RWPE2 (cell line): ENCODE results near the gene GRIK3.

Experiments used
- ATAC-seq: fragments of 200-7000 bp; cut with Tn5 transposase; 3 replicates; pipeline ENCODE4 v1.9.1; 2021; ENCODE audit warnings: low read depth
- DNase-seq: peaks from one replicate; pipeline ENCODE4 v3.0.0-alpha.2; 2020; ENCODE audit warnings: low spot score
- H3K27ac ChIP-seq: fragments of 450-650 bp; 2 replicates; pipeline ENCODE4 v1.5.1; 2017; ENCODE audit warnings: mild to moderate bottlenecking; ENCODE audit not compliant: poor library complexity, severe bottlenecking
- H3K27me3 ChIP-seq: fragments of 250-450 bp; sonication (Bioruptor Pico); 2 replicates; pipeline ENCODE4 v1.5.1; 2021; ENCODE audit warnings: mild to moderate bottlenecking, moderate library complexity; ENCODE audit not compliant: insufficient read depth, poor library complexity, severe bottlenecking
- H3K36me3 ChIP-seq: fragments of 250-450 bp; sonication (Bioruptor Pico); 2 replicates; pipeline ENCODE4 v1.5.1; 2020; ENCODE audit warnings: low read depth, mild to moderate bottlenecking, moderate library complexity
- H3K4me1 ChIP-seq: fragments of 250-450 bp; sonication (Bioruptor Pico); 2 replicates; pipeline ENCODE4 v1.5.1; 2021; ENCODE audit warnings: mild to moderate bottlenecking, moderate library complexity; ENCODE audit not compliant: insufficient read depth, poor library complexity, severe bottlenecking
- H3K4me3 ChIP-seq: fragments of 250-450 bp; sonication (Bioruptor Pico); 2 replicates; pipeline ENCODE4 v1.5.1; 2021; ENCODE audit warnings: mild to moderate bottlenecking, moderate library complexity; ENCODE audit not compliant: severe bottlenecking
- H3K9me3 ChIP-seq: fragments of 250-450 bp; sonication (Bioruptor Pico); 2 replicates; pipeline ENCODE4 v1.5.1; 2021; ENCODE audit warnings: mild to moderate bottlenecking, moderate library complexity; ENCODE audit not compliant: severe bottlenecking
- CTCF ChIP-seq: fragments of 450-650 bp; IDR thresholded peaks from one replicate; pipeline ENCODE4 v1.5.1; 2017; ENCODE audit warnings: mild to moderate bottlenecking, moderate library complexity; ENCODE audit not compliant: poor library complexity, severe bottlenecking

The GRIK3 gene

GRCh38 chr1:36835017-36835695 is 199.2 kb downstream of the GRIK3 start:
- DNase-seq = no peak
- Histone ChIP-seq H3K9me3 (no peaks in the 10 kb centered on the region), H3K4me1 (no peaks in the 10 kb centered on the region), H3K36me3 (no peaks in the 10 kb centered on the region), H3K4me3 (no peak overlapping the region), H3K27ac (no peak overlapping the region), H3K27me3 (no peaks in the 10 kb centered on the region)
- ATAC-seq = no peak
- no peak for TF ChIP-seq CTCF

- H3K27me3 ChIP-seq = no peaks in the 10 kb centered on the region
- no peaks in the 10 kb centered on the region for H3K4me1 ChIP-seq
- no peaks in the 10 kb centered on the region for H3K36me3 ChIP-seq
- TF ChIP-seq CTCF = no peak
- no peak overlapping the region for H3K4me3 ChIP-seq
- no peak overlapping the region for H3K27ac ChIP-seq
- no peak for DNase-seq
- no peaks in the 10 kb centered on the region for H3K9me3 ChIP-seq
- no peak for ATAC-seq
These were observed 199.7 kb downstream of the GRIK3 start for GRCh38 chr1:36834586-36834985.

GRCh38 chr1:36831186-36831810 is 203.0 kb downstream of the GRIK3 start:
- ATAC-seq = no peak
- Histone ChIP-seq H3K36me3 (no peaks in the 10 kb centered on the region), H3K4me3 (no peak overlapping the region), H3K4me1 (no peaks in the 10 kb centered on the region), H3K27me3 (peaks cover 2% of the 10 kb centered on the region), H3K27ac (no peak overlapping the region), H3K9me3 (no peaks in the 10 kb centered on the region)
- no peak for DNase-seq
- no peak for TF ChIP-seq CTCF

GRCh38 chr1:36829961-36830360 is 204.4 kb downstream of the GRIK3 start:
- Histone ChIP-seq H3K27ac (no peak overlapping the region), H3K9me3 (no peaks in the 10 kb centered on the region), H3K4me1 (no peaks in the 10 kb centered on the region), H3K36me3 (no peaks in the 10 kb centered on the region), H3K27me3 (peaks cover 2% of the 10 kb centered on the region), H3K4me3 (no peak overlapping the region)
- DNase-seq (no peak), ATAC-seq (no peak)
- no peak for TF ChIP-seq CTCF

GRCh38 chr1:36829066-36829465 is 205.2 kb downstream of the GRIK3 start:
- DNase-seq (no peak), ATAC-seq (no peak)
- no peaks in the 10 kb centered on the region for H3K9me3 ChIP-seq
- TF ChIP-seq CTCF = no peak
- H3K4me1 ChIP-seq = no peaks in the 10 kb centered on the region
- no peak overlapping the region for H3K4me3 ChIP-seq
- H3K27me3 ChIP-seq = peaks cover 4% of the 10 kb centered on the region
- H3K27ac ChIP-seq = no peak overlapping the region
- H3K36me3 ChIP-seq = no peaks in the 10 kb centered on the region
